Activated naive CD8-positive, alpha-beta T cell treated with anti-CD3 and anti-CD28 coated beads for 36 hours (primary cell): ENCODE results near the gene RNF39. TPM values are rescaled to one million over a fixed set of nuclear protein-coding genes. Genes with fewer than 3 reads are reported as not detected.

Source experiments
- total RNA-seq, 2 experiments: library from RNA; stranded (reverse); gene quantifications; one replicate each; pipeline ENCODE4 v1.2.3, GENCODE V29; 2021

The RNF39 gene
- total RNA-seq, 2 experiments from 2014 or later = not detected

Other genes with a start within 250 kb of the RNF39 start
- gene HLA-G, start 247.9 kb downstream of the RNF39 start, total RNA-seq = 1 to 10 TPM in 1 of 2 experiments, under 1 TPM in 1; 0.93 to 1.4 TPM
- 1,000 to 10,000 TPM; 1,111 to 1,119 TPM for gene HLA-A, start 133.2 kb downstream of the RNF39 start, total RNA-seq
- gene POLR1H, start 14.5 kb downstream of the RNF39 start, total RNA-seq = 10 to 100 TPM; 45.3 to 50.6 TPM
- gene PPP1R11, start 8.6 kb downstream of the RNF39 start, total RNA-seq = 10 to 100 TPM; 37.4 to 39.8 TPM
- not detected for gene TRIM31, start 37.3 kb upstream of the RNF39 start, total RNA-seq
- gene TRIM40, start 60.4 kb upstream of the RNF39 start, total RNA-seq = not detected
- gene TRIM10, start 85.4 kb upstream of the RNF39 start, total RNA-seq = not detected
- under 1 TPM in 1 of 2 experiments, not detected in 1; 0.29 TPM for gene TRIM15, start 87.8 kb upstream of the RNF39 start, total RNA-seq
- 10 to 100 TPM; 68.6 to 70.2 TPM for gene TRIM26, start 137.6 kb upstream of the RNF39 start, total RNA-seq